Tibial artery (tissue), 4 donors: Measurements from ENCODE around the gene RPP14.

Source experiments
- DNase-seq, 2 donors: peaks; one replicate each; pipeline ENCODE4 v3.0.0-alpha.2; 2019
- H3K27ac ChIP-seq, 2 donors: fragments of 200-600 bp; sonication (generic) in 1 of 2; 1 replicate in 1 of 2; 2 replicates in 1 of 2; pipeline ENCODE4 v1.5.1; 2018 to 2019; ENCODE audit warnings: mild to moderate bottlenecking in 1 of 2
- H3K27me3 ChIP-seq, 2 donors: fragments of 200-600 bp; sonication (generic) in 1 of 2; one replicate each; pipeline versions ENCODE4 v1.5.1 to v1.6.0; 2016 to 2019
- H3K36me3 ChIP-seq, 3 donors: fragments of 200-600 bp; sonication (generic) in 2 of 3; one replicate each; pipeline ENCODE4 v1.5.1; 2016 to 2019; ENCODE audit warnings: mild to moderate bottlenecking in 2 of 3
- H3K4me1 ChIP-seq, 4 donors: fragments of 200-600 bp; sonication (generic) in 2 of 4; 1 replicate in 3 of 4; 2 replicates in 1 of 4; pipeline ENCODE4 v1.5.1; 2016 to 2019
- H3K4me3 ChIP-seq, 2 donors: fragments of 200-600 bp; sonication (generic) in 1 of 2; 1 replicate in 1 of 2; 2 replicates in 1 of 2; pipeline ENCODE4 v1.5.1; 2018 to 2019; ENCODE audit warnings: mild to moderate bottlenecking in 2 of 2
- H3K9me3 ChIP-seq, 3 donors: fragments of 200-600 bp; sonication (generic) in 1 of 3; one replicate each; pipeline ENCODE4 v1.5.1; 2016 to 2019
- CTCF ChIP-seq, 2 experiments: fragments of 200-600 bp in 1 of 2; fragments of 450-650 bp in 1 of 2; IDR thresholded peaks; one replicate each; pipeline ENCODE4 v1.5.1; 2017 to 2019; ENCODE audit warnings: antibody characterized with exemption in 2 of 2, mild to moderate bottlenecking in 1 of 2, moderate library complexity in 1 of 2
- intact Hi-C: fragments of 100-400 bp; cut with DNase I; formaldehyde crosslinking; loops from one replicate; pipeline ENCODE4 v1.15.0; 2023; ENCODE audit warnings: low total_unique reads

The RPP14 gene

DNA sequence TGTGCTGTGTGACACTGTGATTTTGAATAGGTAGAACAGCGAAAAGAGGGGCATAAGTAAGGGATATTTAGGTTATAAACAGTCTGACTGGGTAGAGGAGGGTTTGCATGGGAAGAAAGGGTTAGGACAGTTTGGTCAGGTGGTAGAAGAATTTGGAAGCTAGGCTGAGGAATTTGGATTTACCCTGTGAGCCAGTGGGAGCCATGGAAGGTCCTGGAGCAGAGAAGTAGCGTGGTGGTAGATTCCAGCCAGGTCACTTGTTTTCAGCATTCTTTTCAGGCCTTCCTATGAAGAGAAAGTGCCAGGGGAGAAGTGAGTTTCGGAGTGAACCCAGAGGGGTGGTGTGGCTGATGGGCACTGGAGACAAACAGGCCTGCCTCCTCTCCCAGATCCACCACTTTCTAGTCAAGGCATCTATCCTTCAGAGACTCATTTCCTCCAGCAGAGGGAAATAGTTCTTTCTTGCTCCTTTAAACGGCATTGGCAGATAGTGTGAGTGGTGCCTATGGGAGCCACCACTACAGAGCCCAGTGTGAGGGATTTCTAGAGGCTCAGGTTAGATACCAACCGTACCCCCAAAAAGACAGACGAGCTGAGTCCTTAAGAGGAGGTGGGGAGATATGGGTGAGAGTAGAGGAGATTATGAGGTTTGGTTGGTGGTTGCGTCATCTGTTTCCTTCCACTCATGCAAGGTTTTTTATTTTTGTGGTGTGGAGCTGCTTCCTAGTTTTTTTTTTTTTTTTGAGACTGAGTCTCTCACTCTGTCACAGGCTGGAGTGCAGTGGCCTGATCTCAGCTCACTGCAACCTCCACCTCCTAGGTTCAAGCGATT lies 47.9 kb downstream of the RPP14 start:
- H3K27me3 ChIP-seq = no peaks in the 10 kb centered on the region
- no peak overlapping the region for H3K27ac ChIP-seq
- H3K4me1 ChIP-seq = peaks cover 0 to 7% (median 1%) of the 10 kb centered on the region in 4 donors
- intact Hi-C loops = no loop called here
- no peak for DNase-seq
- TF ChIP-seq CTCF (IDR thresholded peaks at IDR 0.05) = no peak
- H3K36me3 ChIP-seq = no peaks in the 10 kb centered on the region
- H3K9me3 ChIP-seq = no peaks in the 10 kb centered on the region
- H3K4me3 ChIP-seq = no peak overlapping the region

DNA sequence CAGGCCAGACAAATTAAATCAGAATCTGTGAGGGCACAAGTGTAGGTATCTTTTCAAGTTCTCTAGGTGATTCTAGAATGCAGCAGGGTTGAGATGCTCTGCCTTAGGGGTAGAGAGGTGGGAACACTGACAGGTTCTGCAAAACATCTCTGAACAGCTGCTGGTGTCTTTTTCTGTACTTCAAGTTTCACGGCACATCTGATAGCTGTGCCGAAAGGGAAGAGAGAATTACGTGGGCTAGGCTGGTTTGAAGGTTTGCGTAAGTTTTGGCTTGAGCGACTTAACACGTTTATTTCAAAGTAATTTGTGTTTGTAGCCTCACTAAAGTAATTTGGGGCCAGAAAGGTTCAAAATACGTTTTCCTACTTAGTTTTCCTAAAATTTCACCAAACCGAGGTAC lies 49.1 kb downstream of the RPP14 start:
- Histone ChIP-seq H3K36me3 (no peaks in the 10 kb centered on the region), H3K4me1 (peaks cover 0 to 6% (median 1%) of the 10 kb centered on the region in 4 donors), H3K9me3 (no peaks in the 10 kb centered on the region), H3K27ac (no peak overlapping the region), H3K4me3 (no peak overlapping the region), H3K27me3 (no peaks in the 10 kb centered on the region)
- intact Hi-C loops = no loop called here
- DNase-seq = no peak
- no peak for TF ChIP-seq CTCF (IDR thresholded peaks at IDR 0.05)

DNA sequence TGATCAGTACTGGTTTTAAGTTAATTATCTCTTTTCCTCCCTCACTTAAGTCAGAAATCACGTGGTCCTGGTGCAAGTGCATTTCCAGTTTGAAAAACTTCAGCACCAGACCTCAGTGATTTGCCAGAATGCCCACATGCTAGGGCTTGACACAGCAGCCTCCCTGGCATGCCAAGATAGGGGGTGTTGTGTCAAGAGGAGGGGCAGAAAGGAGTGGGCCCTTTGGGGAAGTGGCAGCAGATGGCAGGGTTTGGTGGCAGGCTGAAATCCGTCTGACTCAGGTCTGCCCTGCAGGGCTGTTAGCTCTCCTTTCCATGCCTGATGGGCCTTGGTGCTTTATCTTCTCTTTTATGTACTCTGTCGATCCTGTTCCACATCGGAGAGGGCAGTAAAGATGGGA lies 50.0 kb downstream of the RPP14 start:
- Histone ChIP-seq H3K27me3 (no peaks in the 10 kb centered on the region), H3K4me3 (no peak overlapping the region), H3K9me3 (no peaks in the 10 kb centered on the region), H3K36me3 (no peaks in the 10 kb centered on the region), H3K27ac (no peak overlapping the region), H3K4me1 (peaks cover 0 to 3% (median 0%) of the 10 kb centered on the region in 4 donors)
- TF ChIP-seq CTCF (IDR thresholded peaks at IDR 0.05) = no peak
- intact Hi-C loops = no loop called here
- DNase-seq = no peak

DNA sequence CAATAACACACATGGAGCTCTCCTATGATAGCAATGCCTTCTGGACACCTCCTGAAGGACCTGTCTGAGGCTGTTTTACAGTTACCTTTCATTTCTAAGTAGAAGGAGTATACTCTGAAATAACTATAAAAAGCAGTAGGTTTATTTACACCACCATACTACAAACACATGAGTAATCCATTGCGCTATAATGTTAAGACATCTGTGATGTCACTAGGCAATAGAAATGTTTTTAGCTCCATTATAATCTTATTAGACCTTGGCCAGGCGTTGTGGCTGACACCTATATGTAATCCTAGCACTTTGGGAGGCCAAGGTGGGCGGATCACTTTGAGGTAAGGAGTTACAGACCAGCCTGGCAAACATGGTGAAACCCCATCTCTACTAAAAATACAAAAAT lies 51.4 kb downstream of the RPP14 start:
- DNase-seq = no peak
- Histone ChIP-seq H3K36me3 (no peaks in the 10 kb centered on the region), H3K4me3 (no peak overlapping the region), H3K4me1 (peaks cover 0 to 3% (median 0%) of the 10 kb centered on the region in 4 donors), H3K9me3 (no peaks in the 10 kb centered on the region), H3K27ac (no peak overlapping the region), H3K27me3 (no peaks in the 10 kb centered on the region)
- TF ChIP-seq CTCF (IDR thresholded peaks at IDR 0.05) = no peak
- intact Hi-C loops = no loop called here

- no peak for DNase-seq
- H3K4me1 ChIP-seq = peaks cover 0 to 3% (median 0%) of the 10 kb centered on the region in 4 donors
- no peaks in the 10 kb centered on the region for H3K27me3 ChIP-seq
- TF ChIP-seq CTCF (IDR thresholded peaks at IDR 0.05) = no peak
- no peaks in the 10 kb centered on the region for H3K36me3 ChIP-seq
- H3K9me3 ChIP-seq = no peaks in the 10 kb centered on the region
- H3K27ac ChIP-seq = no peak overlapping the region
- intact Hi-C loops = no loop called here
- no peak overlapping the region for H3K4me3 ChIP-seq
These were observed 52.0 kb downstream of the RPP14 start for GRCh38 chr3:58358092-58358491.
